Diencephalon (tissue), 1 donor: ENCODE measurements around the gene FXYD5. TPM values are rescaled to one million over a fixed set of nuclear protein-coding genes. Genes with fewer than 3 reads are reported as not detected.

Experiments
- small RNA-seq: library from RNA; depleted of rRNA; stranded (forward); fragments of <200 nt; gene quantifications from one replicate; pipeline ENCODE3, GENCODE V24; 2014
- total RNA-seq: library from RNA; depleted of rRNA; stranded (reverse); fragments of >200 nt; gene quantifications from one replicate; pipeline ENCODE4 v1.2.3, GENCODE V29; 2014

The FXYD5 gene, protein sequence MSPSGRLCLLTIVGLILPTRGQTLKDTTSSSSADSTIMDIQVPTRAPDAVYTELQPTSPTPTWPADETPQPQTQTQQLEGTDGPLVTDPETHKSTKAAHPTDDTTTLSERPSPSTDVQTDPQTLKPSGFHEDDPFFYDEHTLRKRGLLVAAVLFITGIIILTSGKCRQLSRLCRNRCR
- total RNA-seq = 0.46 TPM

DNA sequence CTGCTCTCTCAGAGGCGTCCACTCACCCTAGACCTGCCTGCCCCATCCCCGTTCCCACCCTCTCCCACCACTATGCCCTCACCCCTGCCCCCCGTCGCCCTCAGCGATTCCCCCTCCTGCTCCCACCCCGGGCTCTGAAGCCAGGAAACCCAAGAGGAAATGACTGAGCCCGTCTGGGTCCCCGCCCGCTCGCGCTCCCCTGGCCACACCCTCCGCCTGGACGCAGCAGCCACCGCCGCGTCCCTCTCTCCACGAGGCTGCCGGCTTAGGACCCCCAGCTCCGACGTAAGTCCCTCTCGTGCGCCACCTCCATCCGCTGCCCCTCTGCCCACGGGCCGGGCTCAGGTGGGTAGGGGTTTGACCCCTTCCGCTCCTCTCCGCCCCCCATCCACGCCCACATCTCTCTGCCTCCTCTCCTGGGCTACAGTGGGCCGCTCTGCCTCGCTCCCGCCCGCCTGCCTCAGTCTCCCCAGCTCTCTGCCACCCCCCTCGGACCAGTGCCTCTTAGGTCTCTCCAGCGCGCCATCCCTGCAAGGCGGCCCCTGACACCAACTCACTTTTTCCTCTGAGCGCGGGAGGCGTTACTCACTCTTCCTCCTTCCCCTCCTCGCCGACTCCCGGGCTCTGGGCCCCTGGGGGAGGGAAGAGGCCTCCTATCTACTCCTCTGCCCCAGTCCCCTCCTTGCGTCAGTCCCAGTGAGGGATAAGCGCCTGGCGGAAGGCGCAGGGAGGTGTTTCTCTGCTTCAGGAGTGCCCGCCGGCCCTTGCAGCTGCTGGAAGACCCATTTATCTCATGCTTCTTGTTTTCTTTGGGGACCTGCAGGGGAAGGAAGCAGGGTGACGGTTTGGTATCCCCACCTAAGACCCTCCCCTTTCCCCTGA, at the start of gene FXYD5:
Gene FXYD5 (plus strand): TSS at position 211 of the 882 bp plus-strand sequence. CDS start 816 bp downstream, outside the sequence.

DNA sequence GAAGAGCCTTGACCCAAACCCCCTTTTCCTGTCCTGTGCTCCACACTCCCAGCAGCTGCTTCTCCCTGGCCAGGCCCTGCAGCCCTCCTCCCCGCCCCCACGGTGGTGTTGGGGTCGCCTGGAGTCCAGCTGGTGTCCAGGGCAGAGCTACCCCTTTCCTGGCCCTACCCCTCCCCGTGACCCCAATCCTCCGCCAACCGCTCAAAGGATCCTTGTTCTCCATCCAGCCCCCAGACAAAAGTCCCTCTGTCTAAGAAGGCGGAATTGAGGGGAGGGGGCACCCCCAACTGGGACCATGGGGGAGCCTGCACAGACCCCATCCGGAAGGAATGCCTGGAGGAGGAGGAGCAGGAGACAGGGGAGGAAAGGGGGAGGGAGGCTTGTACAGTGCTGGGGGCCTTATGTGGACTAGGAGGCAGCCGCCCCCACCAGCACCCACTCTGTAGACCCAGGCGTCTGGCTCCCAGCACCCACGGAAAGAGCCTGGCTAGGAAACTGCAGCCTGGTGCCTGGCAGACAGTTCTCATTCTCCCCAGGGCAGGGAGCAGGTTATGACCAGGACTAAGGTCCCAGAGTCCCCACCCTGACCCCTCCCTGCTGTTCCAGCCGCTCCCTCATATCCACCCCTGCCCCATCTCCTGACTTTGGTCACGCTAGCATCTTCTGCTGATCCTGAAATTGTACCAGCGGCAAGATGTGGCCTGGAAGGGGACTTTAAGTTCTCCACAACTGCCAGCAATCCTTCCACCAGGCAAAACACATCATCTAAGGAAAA, 39.2 kb upstream of the FXYD5 start, which contains the start of gene FXYD3:
Gene FXYD3 (plus strand): TSS at position 647 of the 775 bp plus-strand sequence. CDS start 3,554 bp downstream, outside the sequence.

DNA sequence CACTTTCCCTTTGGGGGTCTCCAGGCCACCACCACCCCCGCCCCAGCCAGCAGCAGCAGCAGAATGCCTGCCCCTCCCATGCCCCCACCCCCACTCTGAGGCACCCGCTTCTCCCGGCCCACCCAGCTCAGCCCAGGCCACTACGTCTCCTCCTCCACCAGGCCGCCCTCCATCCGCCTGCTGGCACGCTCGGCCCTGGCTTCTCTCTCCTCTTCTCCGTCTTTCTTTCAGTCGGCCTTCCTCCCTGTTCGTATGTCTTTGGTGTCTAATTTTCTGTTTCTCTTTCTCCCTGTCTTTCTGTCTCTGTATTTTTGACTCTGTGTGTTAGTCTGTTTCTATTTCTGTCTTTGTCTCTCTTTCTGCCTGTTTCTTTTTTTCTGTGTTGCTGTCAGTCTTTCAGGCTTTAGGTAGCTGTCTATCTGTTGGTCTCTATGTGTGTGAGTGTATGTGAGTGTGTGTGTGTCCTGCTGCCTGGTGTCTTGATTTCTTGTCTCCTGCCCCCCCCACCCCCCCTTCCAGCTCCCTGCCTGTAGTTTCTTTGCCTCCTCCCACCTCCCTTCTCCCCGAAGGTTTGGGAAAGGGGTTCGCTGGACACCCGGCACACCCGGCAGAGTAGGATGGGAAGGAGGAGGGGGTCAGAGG, 19.8 kb upstream of the FXYD5 start, which contains the start of gene LGI4:
Gene LGI4 (minus strand): TSS at position 459 of the 642 bp plus-strand sequence. CDS start 379 bp downstream, at position 80.

DNA sequence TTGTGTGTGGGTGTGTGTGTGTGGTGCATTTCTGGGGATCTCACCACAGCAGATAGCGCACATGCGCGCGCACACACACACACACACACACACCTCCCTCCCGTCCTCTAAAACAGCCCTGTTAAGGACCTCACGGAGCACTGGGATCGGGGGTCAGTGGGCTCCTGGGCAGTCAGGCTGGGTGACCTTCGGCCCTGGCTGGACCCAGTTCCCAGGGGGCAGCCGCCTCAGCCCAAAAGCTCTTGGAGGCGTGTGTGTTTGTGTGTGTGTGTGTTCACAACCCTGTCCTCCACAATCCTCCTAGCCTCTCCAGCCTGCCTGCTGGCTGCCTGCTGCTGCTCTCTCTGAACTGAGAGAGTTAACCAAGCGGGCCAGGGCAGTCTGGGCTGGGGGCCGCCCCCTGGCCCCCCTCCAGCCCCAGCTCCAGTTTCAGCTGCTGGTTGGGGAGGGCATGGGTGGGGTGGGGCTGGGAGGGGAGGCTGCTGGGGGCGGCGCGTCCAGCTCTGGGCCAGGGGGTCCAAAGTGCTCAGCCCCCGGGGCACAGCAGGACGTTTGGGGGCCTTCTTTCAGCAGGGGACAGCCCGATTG, 16.1 kb upstream of the FXYD5 start, which contains the start of gene FXYD1:
Gene FXYD1 (plus strand): TSS at position 520 of the 588 bp plus-strand sequence. CDS start 1,256 bp downstream, outside the sequence.

DNA sequence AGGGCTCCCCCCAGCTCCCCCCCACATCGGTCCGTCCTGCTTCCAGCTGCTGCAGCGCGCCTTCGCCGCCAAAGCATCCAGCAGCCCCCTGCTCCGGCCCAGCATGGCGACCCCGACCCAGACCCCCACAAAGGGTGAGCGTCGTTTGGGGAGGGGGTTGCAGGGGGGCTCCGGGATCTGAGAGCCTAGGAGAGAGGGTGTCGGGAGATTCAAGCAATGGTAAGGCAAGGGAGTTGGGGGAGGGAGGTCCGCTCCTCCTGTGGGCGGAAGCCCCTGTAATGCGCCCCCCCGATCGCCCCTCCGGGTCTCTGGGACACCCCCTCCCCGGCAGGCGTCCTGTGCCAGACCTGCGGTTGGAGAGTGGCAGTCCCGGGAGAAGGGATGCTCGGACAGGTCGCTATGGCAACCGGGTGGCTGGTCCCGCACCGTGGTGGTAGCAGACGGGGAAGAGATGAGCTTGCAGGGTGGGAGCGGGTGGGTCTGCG, 11.3 kb upstream of the FXYD5 start, which contains the start of gene FXYD7:
Gene FXYD7 (plus strand): TSS at position 25 of the 485 bp plus-strand sequence. CDS start 79 bp downstream, at position 104.

Small RNA genes within 50 kb of the gene (small RNA-seq; reads per million reads assigned to genes)
- not detected for gene AC020907.2

Other genes with a start within 250 kb of the FXYD5 start
- 9.0 TPM for gene ZNF30, start 227.8 kb upstream of the FXYD5 start, total RNA-seq
- gene ZNF792, start 190.5 kb upstream of the FXYD5 start, total RNA-seq = 16.6 TPM
- gene GRAMD1A, start 154.4 kb upstream of the FXYD5 start, total RNA-seq = 47.1 TPM
- gene SCN1B, start 124.3 kb upstream of the FXYD5 start, total RNA-seq = 3.9 TPM
- gene HPN, start 113.0 kb upstream of the FXYD5 start, total RNA-seq = 0.23 TPM
- gene FXYD3, start 38.9 kb upstream of the FXYD5 start, total RNA-seq = not detected
- 15.0 TPM for gene LGI4, start 19.7 kb upstream of the FXYD5 start, total RNA-seq
- gene FXYD1, start 15.9 kb upstream of the FXYD5 start, total RNA-seq = 3.2 TPM
- 22.1 TPM for gene FXYD7, start 11.5 kb upstream of the FXYD5 start, total RNA-seq
- not detected for gene FAM187B, start 74.0 kb downstream of the FXYD5 start, total RNA-seq
- 2.5 TPM for gene LSR, start 94.3 kb downstream of the FXYD5 start, total RNA-seq
- 44.5 TPM for gene USF2, start 114.2 kb downstream of the FXYD5 start, total RNA-seq
- not detected for gene HAMP, start 127.8 kb downstream of the FXYD5 start, total RNA-seq
- 1.2 TPM for gene MAG, start 137.4 kb downstream of the FXYD5 start, total RNA-seq
- 0.46 TPM for gene CD22, start 174.5 kb downstream of the FXYD5 start, total RNA-seq
- not detected for gene FFAR1, start 193.2 kb downstream of the FXYD5 start, total RNA-seq
- gene FFAR3, start 203.7 kb downstream of the FXYD5 start, total RNA-seq = 0.23 TPM
- not detected for gene GPR42, start 216.3 kb downstream of the FXYD5 start, total RNA-seq